Ovary (tissue), 3 donors: ENCODE data around the gene LARGE2.

Experiments
- CTCF ChIP-seq, 3 donors: fragments of 450-650 bp in 2 of 3; fragments of 200-600 bp in 1 of 3; IDR thresholded peaks; one replicate each; pipeline versions ENCODE4 v1.5.1 to v1.8.0; 2016 to 2022; ENCODE audit warnings: antibody characterized with exemption in 3 of 3, mild to moderate bottlenecking in 1 of 3
- EP300 ChIP-seq: sonication (generic); formaldehyde crosslinking; IDR thresholded peaks from one replicate; pipeline ENCODE4 v1.6.1; 2017; ENCODE audit warnings: antibody characterized with exemption
- POLR2A ChIP-seq: fragments of 450-650 bp; IDR thresholded peaks from one replicate; pipeline ENCODE4 v1.6.1; 2017; ENCODE audit warnings: antibody characterized with exemption, mild to moderate bottlenecking, moderate library complexity
- donor health status: DM: no; HTN: no; CAD: no.

GRCh38 chr11:45947885-45948284 lies 25.4 kb downstream of the LARGE2 start:
- TF ChIP-seq CTCF (IDR thresholded peaks at IDR 0.05) (no peak), POLR2A (no peak), EP300 (no peak)
